ENCODE measurements around the gene CERKL.
"Not testable (repeated sequence)": the region's sequence is repeated elsewhere in the genome, so short reads cannot be mapped to it uniquely, and the experiment has no call there.

The CERKL gene, protein sequence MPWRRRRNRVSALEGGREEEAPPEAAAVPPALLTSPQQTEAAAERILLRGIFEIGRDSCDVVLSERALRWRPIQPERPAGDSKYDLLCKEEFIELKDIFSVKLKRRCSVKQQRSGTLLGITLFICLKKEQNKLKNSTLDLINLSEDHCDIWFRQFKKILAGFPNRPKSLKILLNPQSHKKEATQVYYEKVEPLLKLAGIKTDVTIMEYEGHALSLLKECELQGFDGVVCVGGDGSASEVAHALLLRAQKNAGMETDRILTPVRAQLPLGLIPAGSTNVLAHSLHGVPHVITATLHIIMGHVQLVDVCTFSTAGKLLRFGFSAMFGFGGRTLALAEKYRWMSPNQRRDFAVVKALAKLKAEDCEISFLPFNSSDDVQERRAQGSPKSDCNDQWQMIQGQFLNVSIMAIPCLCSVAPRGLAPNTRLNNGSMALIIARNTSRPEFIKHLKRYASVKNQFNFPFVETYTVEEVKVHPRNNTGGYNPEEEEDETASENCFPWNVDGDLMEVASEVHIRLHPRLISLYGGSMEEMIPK

DNA sequence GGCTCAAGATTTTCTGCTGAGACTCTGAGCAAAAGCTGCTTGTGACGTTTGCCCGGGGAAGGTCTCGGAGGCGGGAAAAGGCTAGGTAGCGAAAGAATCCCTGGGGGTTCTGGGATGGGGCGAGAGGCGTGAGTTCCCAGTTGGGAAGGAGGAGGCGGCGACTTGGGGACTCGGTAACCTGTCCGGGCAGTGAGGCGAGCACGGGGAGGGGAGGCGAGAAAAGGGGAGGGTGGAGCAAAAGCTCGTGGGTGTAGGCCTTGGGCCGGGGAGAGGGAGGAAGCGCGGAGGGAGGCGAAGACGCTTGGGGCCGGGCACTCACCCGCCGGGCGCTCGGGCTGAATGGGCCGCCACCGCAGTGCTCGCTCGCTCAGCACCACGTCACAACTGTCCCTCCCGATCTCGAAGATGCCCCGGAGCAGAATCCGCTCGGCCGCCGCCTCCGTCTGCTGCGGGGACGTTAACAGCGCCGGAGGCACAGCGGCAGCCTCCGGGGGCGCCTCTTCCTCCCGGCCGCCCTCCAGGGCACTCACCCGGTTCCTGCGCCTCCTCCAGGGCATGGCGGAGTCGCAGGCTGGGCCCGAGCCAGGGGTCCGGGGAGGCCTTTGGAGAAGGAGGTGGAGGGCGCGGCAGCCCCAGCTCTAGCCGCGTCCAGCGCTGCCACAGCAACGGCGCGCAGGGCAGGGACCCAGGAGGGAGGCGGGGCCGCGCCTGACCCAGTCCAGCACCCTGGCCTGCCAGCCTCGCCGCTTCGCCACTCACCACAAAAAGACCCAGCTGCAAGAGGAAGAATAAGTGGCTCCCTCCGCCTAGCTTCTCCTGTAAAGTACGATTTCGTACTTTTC, at the start of gene CERKL:
Gene CERKL (minus strand): TSS at position 656 of the 842 bp plus-strand sequence. CDS start 99 bp downstream, at position 557.
- DNase-seq, result no peak

DNA sequence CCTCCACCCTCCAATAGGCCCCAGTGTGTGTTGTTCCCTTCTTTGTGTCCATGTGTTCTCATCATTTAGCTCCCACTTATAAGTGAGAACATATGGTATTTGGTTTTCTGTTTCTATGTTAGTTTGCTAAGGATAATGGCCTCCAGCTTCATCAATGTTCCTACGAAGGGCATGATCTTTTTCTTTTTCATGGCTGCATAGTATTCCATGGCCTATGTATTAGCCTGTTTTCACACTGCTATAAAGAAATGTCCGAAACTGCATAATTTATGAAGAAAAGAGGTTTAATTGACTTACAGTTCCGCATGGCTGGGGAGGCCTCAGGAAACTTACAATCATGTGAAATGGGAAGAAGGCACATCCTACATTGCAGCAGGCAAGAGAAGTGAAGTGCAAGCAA, 45.6 kb upstream of the CERKL start:
- DNase-seq, result not testable (repeated sequence)

GRCh38 chr2:181698223-181698622, 41.3 kb upstream of the CERKL start:
- no peak for DNase-seq

GRCh38 chr2:181697571-181697970, 40.7 kb upstream of the CERKL start:
- DNase-seq, result no peak

- no peak for DNase-seq
These were observed 40.2 kb upstream of the CERKL start for GRCh38 chr2:181697126-181697525.

- no peak for DNase-seq
These were observed 37.4 kb upstream of the CERKL start for GRCh38 chr2:181694271-181694670.

GRCh38 chr2:181690860-181691259, 34.0 kb upstream of the CERKL start:
- DNase-seq, result no peak

DNA sequence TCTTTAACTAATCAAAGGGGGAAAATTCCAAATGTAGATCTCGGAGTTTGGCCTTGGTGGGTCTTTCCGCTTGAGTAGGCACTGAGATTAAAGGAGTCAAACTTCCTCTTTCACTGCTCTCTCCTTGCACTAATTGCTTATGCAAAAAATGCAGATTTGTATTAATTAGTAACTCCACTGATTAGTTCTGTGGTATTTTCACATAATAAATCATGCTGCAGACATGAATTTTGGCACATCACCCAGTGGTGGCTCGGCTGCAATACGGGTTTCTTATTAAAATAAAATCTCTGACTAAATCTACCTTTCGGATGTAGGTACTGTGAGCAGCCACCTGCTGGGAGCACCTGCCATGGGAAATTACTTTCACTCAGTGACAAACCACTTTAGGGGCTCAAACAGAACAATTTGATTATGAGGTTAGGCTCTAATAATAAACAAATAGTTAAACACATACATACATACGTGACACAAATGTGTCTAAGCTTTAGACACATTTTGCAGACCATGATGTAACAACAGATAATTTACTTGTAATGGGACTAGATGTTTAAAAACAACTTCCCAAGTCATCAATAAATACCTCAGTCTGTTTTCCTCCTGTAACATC, 29.8 kb upstream of the CERKL start:
- DNase-seq, result no peak

DNA sequence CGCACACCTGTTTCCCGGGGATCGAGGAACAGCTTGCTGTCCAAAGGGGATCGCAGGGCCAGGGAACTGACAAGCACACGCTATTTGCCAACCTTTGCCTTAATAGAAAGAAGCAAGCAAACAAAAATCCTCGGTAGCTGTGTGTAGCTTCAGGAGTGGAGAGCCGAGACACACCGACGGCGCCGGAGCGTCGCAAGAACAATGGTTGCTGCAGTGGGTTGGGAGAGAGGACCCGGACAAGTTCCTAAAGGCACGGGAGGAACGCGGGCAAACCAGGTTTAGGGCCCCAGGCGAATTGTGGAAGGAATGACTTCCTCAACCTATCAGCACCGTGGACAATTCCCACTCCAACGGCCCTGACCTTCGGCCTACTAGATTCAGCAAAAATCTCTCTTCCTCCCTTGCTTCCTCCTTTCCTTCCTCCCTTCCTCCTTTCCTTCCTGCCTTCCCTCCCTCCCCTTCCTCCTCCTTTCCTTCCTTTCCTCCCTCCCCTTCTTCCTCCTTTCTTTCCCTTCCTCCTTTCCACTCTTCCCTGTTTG, 28.3 kb upstream of the CERKL start:
- no peak for DNase-seq

DNA sequence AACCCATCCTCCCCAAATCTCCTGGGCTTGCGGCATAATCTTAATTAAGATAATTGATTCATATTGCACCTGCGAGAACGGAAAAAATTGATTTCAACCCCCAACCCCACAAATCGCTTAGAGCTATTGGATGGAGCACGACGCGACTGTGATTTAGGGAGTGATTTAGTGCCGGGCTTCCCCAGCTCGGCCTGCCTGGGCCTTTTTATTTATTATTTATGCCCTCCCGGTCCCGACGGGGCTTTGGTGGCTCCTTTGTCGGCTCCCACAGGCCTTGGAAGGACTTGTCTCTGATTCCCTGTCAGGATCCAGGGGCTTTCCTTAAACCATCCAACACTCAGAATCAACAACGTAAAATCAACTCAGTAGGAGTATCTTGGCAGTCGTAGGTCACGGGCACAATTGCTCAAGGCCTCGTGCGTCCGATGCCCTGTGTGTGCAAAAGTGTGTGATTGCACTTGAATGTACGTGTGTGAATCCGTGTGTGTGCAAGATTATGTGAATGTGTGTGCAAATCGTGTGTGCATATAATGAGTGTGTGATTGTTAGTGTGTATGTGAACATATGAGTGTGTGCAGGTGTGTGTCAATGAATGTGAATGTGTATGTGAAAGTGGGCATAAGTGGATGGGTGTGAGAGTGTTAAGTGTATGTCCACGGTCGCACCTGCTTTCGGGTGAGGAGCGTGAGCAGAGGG, 27.7 kb upstream of the CERKL start:
- no peak for DNase-seq

GRCh38 chr2:181683518-181684453, 26.9 kb upstream of the CERKL start:
- no peak for DNase-seq

- DNase-seq, result no peak
These were observed 26.1 kb upstream of the CERKL start for GRCh38 chr2:181682795-181683517.

- no peak for DNase-seq
These were observed 25.3 kb upstream of the CERKL start for GRCh38 chr2:181682026-181682789.

DNA sequence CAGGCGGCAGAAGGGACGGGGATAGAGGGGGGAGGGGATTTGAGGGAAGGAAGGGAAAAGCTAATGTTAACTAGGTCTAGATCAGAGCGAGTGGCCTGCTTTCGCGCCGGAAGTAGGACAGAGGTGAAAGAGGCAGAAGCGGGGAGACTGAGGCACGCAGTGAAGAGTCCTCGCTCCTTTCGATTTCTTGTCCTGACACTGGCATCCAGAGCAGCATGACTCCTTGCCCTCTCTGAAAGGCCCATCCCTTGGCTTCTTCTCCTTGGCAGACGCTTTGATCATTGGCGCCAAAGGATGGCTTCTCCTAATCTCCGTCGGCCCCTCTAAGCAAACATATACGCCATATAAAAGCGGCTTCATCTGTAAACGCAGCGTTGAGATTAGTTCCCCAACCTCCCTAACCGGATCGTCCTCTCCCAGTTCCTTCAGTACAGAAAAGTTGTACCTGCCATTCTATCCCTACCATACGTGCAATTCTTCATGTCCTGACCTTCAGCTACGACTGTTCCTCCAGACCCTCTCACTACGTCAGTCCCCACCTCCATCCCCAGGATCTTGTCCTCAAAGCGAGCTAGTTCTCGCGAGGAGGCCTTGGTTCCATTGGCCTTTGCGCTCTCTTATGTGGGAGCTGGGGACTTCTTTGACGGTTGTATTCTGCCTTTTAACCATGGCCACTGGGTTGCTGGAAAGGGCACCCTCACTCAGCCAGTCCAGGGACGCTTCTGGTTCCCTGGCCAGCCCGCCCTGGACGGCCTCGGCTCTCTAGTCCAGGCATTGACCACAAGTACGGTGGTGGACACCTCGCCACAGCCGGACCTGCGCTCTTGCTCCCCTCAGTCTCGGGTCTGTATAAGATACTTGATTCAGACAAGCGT, 24.3 kb upstream of the CERKL start:
- DNase-seq, result no peak

DNA sequence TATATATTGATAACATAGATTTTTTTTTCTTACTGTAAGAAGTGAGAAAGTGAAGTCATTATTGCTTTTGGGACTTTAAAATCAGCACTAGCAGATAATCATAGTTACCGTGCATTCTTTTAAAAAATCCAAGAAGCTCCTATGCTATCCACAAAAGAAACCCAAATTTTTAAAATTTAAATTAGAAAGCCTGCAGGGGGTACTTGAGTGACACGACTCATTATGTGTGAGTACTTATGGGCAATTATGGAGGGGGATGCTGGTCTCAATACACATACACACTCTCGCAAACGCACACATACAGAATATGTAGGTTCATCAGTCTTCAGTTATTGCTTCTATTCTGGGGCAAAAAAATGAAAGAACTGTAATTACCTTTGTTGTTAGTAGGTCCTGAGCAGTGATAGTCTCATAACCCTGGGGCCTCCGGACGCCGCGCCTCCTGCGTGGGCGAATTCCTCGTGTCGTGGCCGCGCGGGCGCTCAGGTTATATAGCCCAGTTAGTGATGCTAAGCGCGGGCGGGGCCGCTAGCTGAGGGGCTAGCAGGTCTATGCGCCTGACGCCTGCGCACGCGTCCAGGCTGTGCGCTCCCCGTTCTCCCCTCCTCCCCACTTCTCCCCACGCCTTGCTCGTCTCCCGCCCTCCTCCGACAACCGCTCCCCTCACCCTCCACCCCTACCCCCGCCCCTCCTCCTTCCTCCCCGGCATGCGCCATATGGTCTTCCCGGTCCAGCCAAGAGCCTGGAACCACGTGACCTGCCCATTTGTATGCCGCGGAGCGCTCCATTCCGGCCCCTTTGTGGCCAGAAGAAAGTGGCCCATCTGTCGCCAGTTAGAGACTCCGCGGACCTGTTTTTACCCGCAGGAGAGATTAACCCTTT, 23.4 kb upstream of the CERKL start, which contains the start of gene NEUROD1:
Gene NEUROD1 (minus strand): TSS at position 463 of the 882 bp plus-strand sequence. CDS start 1,657 bp downstream, outside the sequence.
- no peak for DNase-seq

DNA sequence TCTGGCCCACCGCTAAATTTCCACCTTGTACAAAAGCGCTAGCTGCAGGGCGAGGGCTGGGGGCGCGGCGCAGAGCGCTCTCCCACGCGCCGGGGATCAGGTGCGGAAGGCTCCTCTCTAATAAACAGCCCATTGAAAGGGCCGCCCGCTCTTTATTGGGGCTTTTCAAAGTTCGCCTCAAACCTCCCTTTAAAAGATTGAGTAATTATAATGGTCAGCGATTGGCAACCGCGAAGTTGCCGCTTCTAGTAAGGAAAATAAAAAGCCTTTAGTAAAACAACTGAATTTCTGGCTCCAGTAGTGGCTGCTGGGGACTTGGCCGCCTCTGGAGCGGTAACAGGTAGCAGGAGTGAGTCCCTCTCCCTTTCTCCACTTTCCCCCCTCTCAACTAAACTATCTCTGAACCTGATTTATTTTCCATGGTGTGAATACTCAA, 22.7 kb upstream of the CERKL start:
- DNase-seq, result no peak

DNA sequence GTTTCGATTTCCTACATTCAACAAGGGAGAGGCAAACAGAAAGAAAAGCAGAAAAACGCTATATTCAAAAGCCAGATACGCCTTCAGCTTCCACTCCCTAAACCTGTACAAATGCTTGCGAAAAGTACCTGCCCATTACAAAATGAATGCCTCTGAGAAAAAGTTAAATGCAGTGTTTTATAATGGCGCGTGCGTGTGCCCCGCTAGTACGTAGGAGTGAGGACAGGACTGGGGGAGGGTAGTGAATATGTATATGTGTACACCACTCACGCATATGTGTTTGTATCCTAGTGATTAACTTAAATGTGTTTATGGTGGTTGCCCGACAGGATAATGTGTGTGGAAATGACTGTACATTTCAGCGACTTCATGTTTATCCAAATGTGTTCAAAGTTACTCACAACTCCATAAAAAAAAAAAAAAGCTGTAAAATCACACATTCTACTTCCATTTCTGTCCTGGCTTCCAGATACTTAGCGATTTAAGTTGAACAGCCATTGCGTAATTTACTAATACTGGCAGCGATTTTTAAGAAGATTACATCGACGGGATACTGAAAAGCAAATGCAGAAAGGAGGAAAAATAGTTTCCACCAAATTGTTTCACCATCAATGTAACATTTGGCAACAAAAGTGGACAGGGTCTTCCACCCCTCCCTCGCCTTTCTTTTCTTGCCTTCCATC, 22.1 kb upstream of the CERKL start:
- DNase-seq, result no peak

All from NCI-H1048 (cell line).